CD14-positive monocyte (primary cell): ENCODE measurements around the gene SRSF12. TPM values are rescaled to one million over a fixed set of nuclear protein-coding genes. Genes with fewer than 3 reads are reported as not detected.
A peak's percentile ranks its signal among the peaks of the same experiment; 100 is the strongest.

Experiments used
- DNase-seq, 3 donors: peaks; one replicate each; pipeline ENCODE4 v3.0.0-alpha.2; 2011 to 2022
- H2AFZ ChIP-seq: 2 replicates; pipeline ENCODE4 v1.6.0; 2012; ENCODE audit warnings: mild to moderate bottlenecking, low read depth, low read length, inconsistent platforms; ENCODE audit not compliant: insufficient read depth, poor library complexity, severe bottlenecking
- H3K27ac ChIP-seq, 2 donors: 1 replicate in 1 of 2; 2 replicates in 1 of 2; pipeline ENCODE4 v1.5.1; 2012 to 2013; ENCODE audit warnings: low read length in 2 of 2, control low read depth in 1 of 2, inconsistent platforms in 1 of 2, low read depth in 1 of 2, mild to moderate bottlenecking in 1 of 2
- H3K27me3 ChIP-seq, 2 donors: one replicate each; pipeline versions ENCODE4 v1.6.0 to v1.6.1; 2011 to 2013; ENCODE audit warnings: low read length in 2 of 2; ENCODE audit not compliant: control insufficient read depth in 2 of 2, insufficient read depth in 2 of 2
- H3K36me3 ChIP-seq, 2 donors: replicated peaks in 1 of 2; 1 replicate in 1 of 2; 2 replicates in 1 of 2; pipeline versions ENCODE4 v1.5.1 to v1.6.1; 2012 to 2013; ENCODE audit warnings: low read length in 2 of 2, control low read depth in 1 of 2, inconsistent platforms in 1 of 2, mild to moderate bottlenecking in 1 of 2; ENCODE audit not compliant: insufficient read depth in 2 of 2, control insufficient read depth in 1 of 2
- H3K4me1 ChIP-seq, 2 donors: 1 replicate in 1 of 2; 2 replicates in 1 of 2; pipeline versions ENCODE4 v1.5.1 to v1.6.1; 2012 to 2013; ENCODE audit warnings: low read length in 2 of 2, control low read depth in 1 of 2, inconsistent platforms in 1 of 2, mild to moderate bottlenecking in 1 of 2, moderate library complexity in 1 of 2; ENCODE audit not compliant: insufficient read depth in 2 of 2, control insufficient read depth in 1 of 2
- H3K4me2 ChIP-seq: replicated peaks from 2 replicates; pipeline ENCODE3; 2012; ENCODE audit warnings: low read length, moderate library complexity, mild to moderate bottlenecking; ENCODE audit not compliant: poor library complexity, severe bottlenecking; ENCODE audit errors: extremely low read depth
- H3K4me3 ChIP-seq, 3 experiments: fragments of 200-600 bp in 1 of 3; sonication (generic) in 1 of 3; replicated peaks in 1 of 3; 1 replicate in 2 of 3; 2 replicates in 1 of 3; pipeline ENCODE4 v1.5.1; 2011 to 2013; ENCODE audit warnings: low read length in 3 of 3, mild to moderate bottlenecking in 3 of 3, control low read depth in 2 of 3, low read depth in 2 of 3, inconsistent platforms in 1 of 3, moderate library complexity in 1 of 3
- H3K79me2 ChIP-seq: 2 replicates; pipeline ENCODE4 v1.6.0; 2012; ENCODE audit warnings: mild to moderate bottlenecking, control low read depth, inconsistent platforms, low read length, moderate library complexity; ENCODE audit not compliant: insufficient read depth
- H3K9ac ChIP-seq: 2 replicates; pipeline ENCODE4 v1.6.0; 2017; ENCODE audit warnings: low read length, mild to moderate bottlenecking; ENCODE audit not compliant: insufficient read depth, poor library complexity, severe bottlenecking
- H3K9me3 ChIP-seq, 2 donors: replicated peaks in 1 of 2; 1 replicate in 1 of 2; 2 replicates in 1 of 2; pipeline versions ENCODE4 v1.5.1 to v1.6.1; 2012 to 2013; ENCODE audit warnings: low read length in 2 of 2, control low read depth in 1 of 2; ENCODE audit not compliant: control insufficient read depth in 1 of 2, insufficient read depth in 1 of 2
- H4K20me1 ChIP-seq: 2 replicates; pipeline ENCODE4 v1.6.0; 2012; ENCODE audit warnings: mild to moderate bottlenecking, low read length, control low read depth, moderate library complexity; ENCODE audit not compliant: insufficient read depth
- H3K27ac Mint-ChIP-seq, 7 donors: one replicate each; pipeline ENCODE4 v1.8.0; 2020; ENCODE audit warnings: mild to moderate bottlenecking in 7 of 7, mixed read lengths in 7 of 7, moderate library complexity in 6 of 7, inconsistent platforms in 2 of 7
- H3K27me3 Mint-ChIP-seq, 3 donors: one replicate each; pipeline ENCODE4 v1.8.0; 2021 to 2022; ENCODE audit warnings: low read depth in 3 of 3, mild to moderate bottlenecking in 3 of 3, mixed read lengths in 3 of 3, moderate library complexity in 3 of 3, inconsistent platforms in 1 of 3
- H3K36me3 Mint-ChIP-seq, 2 donors: one replicate each; pipeline ENCODE4 v1.8.0; 2020; ENCODE audit warnings: mixed read lengths in 2 of 2, inconsistent platforms in 1 of 2, mild to moderate bottlenecking in 1 of 2
- H3K4me1 Mint-ChIP-seq: one replicate; pipeline ENCODE4 v1.8.0; 2020; ENCODE audit warnings: mild to moderate bottlenecking, mixed read lengths
- H3K4me3 Mint-ChIP-seq, 2 donors: one replicate each; pipeline ENCODE4 v1.8.0; 2020; ENCODE audit warnings: mild to moderate bottlenecking in 2 of 2, mixed read lengths in 2 of 2, moderate library complexity in 1 of 2
- H3K9me3 Mint-ChIP-seq, 7 donors: one replicate each; pipeline ENCODE4 v1.8.0; 2020 to 2022; ENCODE audit warnings: mixed read lengths in 7 of 7, mild to moderate bottlenecking in 6 of 7, moderate library complexity in 6 of 7, inconsistent platforms in 2 of 7
- WGBS: methylation state at CpG from one replicate; pipeline ENCODE4 v1.1.5; 2013; ENCODE audit warnings: missing lambda C conversion rate; ENCODE audit not compliant: insufficient coverage; 5-methylcytosine and 5-hydroxymethylcytosine counted together
- intact Hi-C, 2 donors: fragments of 100-400 bp; cut with micrococcal nuclease; formaldehyde crosslinking; loops; one replicate each; pipeline versions ENCODE4 v1.15.0 to v1.15.1; 2023
- polyA plus RNA-seq, 3 donors: library from polyadenylated mRNA; depleted of rRNA in 1 of 3; unstranded in 2 of 3; stranded (reverse) in 1 of 3; fragments of 300-500 nt in 2 of 3; fragments of >200 nt in 1 of 3; fragmentation: Illumina TruSeq in 2 of 3; gene quantifications; 1 replicate in 2 of 3; 2 replicates in 1 of 3; pipeline ENCODE4 v1.2.3, GENCODE V29; 2012 to 2021
- TF ChIP-seq, protein P1 (sequence below): fragments of 200-600 bp; IDR thresholded peaks from one replicate; pipeline ENCODE4 v1.8.0; 2022; ENCODE audit warnings: antibody characterized with exemption, mild to moderate bottlenecking

The SRSF12 gene
- polyA plus RNA-seq, 3 donors = 0.04 TPM; not detected in 2

GRCh38 chr6:89116702-89117101, 1.2 kb downstream of the SRSF12 start:
- peaks cover 8% of the 10 kb centered on the region for H3K4me1 Mint-ChIP-seq
- no peak overlapping the region for H3K27ac ChIP-seq
- peaks cover 9 to 19% (median 10%) of the 10 kb centered on the region in 3 donors for H3K27me3 Mint-ChIP-seq
- H3K36me3 ChIP-seq = no peaks in the 10 kb centered on the region
- no peaks in the 10 kb centered on the region for H4K20me1 ChIP-seq
- no peak overlapping the region for H2AFZ ChIP-seq
- intact Hi-C loops = no loop called here
- H3K9me3 ChIP-seq = no peaks in the 10 kb centered on the region
- peak overlapping the region; percentile 80 to 93 for H3K4me3 Mint-ChIP-seq
- H3K4me2 ChIP-seq = peak overlapping the region; percentile 88
- TF ChIP-seq, protein P1, sequence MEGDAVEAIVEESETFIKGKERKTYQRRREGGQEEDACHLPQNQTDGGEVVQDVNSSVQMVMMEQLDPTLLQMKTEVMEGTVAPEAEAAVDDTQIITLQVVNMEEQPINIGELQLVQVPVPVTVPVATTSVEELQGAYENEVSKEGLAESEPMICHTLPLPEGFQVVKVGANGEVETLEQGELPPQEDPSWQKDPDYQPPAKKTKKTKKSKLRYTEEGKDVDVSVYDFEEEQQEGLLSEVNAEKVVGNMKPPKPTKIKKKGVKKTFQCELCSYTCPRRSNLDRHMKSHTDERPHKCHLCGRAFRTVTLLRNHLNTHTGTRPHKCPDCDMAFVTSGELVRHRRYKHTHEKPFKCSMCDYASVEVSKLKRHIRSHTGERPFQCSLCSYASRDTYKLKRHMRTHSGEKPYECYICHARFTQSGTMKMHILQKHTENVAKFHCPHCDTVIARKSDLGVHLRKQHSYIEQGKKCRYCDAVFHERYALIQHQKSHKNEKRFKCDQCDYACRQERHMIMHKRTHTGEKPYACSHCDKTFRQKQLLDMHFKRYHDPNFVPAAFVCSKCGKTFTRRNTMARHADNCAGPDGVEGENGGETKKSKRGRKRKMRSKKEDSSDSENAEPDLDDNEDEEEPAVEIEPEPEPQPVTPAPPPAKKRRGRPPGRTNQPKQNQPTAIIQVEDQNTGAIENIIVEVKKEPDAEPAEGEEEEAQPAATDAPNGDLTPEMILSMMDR = no peak
- H3K79me2 ChIP-seq = no peaks in the 10 kb centered on the region
- no peaks in the 10 kb centered on the region for H3K36me3 Mint-ChIP-seq
- peaks cover 8 to 12% of the 10 kb centered on the region in 2 donors for H3K4me1 ChIP-seq
- peak overlapping the region in 1 of 3 experiments; percentile 81 for H3K4me3 ChIP-seq
- no peak overlapping the region for H3K9ac ChIP-seq
- no CpG with 5 or more reads among the region's 6 CpGs for WGBS
- peaks cover 0 to 6% (median 3%) of the 10 kb centered on the region in 7 donors for H3K9me3 Mint-ChIP-seq
- peaks cover 3 to 17% of the 10 kb centered on the region in 2 donors for H3K27me3 ChIP-seq
- peak overlapping the region in 1 of 7 donors; percentile 81 for H3K27ac Mint-ChIP-seq
- DNase-seq = no peak

DNA sequence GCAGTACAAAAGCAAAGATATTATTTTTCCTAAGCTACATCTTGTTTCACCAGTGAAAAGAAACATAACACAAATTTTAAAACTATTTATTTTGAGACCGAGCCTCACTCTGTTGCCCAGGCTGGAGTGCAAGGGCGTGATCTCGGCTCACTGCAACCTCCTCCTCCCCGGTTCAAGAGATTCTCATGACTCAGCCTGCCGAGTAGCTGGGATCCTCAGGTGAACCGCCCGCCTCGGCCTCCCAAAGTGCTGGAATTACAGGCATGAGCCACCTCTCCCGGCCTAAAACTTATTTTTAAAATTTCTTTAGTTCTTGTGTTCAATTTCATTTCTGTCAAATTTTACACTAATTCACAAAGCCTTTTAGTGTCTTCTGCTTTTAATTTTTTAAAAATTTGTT, 5.9 kb downstream of the SRSF12 start:
- intact Hi-C loops = no loop called here
- Mint-ChIP-seq H3K27ac (no peak overlapping the region), H3K4me3 (no peak overlapping the region)

More for the DNA sequence above, 5.9 kb downstream of the SRSF12 start:
- no peaks in the 10 kb centered on the region for H3K9me3 ChIP-seq
- TF ChIP-seq, protein P1 = no peak
- H3K9ac ChIP-seq = no peak overlapping the region
- no peak overlapping the region for H2AFZ ChIP-seq
- WGBS = 100% methylated on average over 4 of the region's 9 CpGs
- H3K79me2 ChIP-seq = no peaks in the 10 kb centered on the region
- H3K4me3 ChIP-seq = no peak overlapping the region
- H3K4me2 ChIP-seq = no peak overlapping the region
- H3K36me3 Mint-ChIP-seq = peaks cover 0 to 1% of the 10 kb centered on the region in 2 donors
- peaks cover 2 to 3% of the 10 kb centered on the region in 2 donors for H3K27me3 ChIP-seq
- peaks cover under 1 to 6% (median 5%) of the 10 kb centered on the region in 3 donors for H3K27me3 Mint-ChIP-seq
- peaks cover 2 to 3% of the 10 kb centered on the region in 2 donors for H3K4me1 ChIP-seq
- H3K27ac ChIP-seq = no peak overlapping the region
- no peaks in the 10 kb centered on the region for H4K20me1 ChIP-seq
- H3K36me3 ChIP-seq = no peaks in the 10 kb centered on the region
- no peaks in the 10 kb centered on the region for H3K9me3 Mint-ChIP-seq
- peaks cover 2% of the 10 kb centered on the region for H3K4me1 Mint-ChIP-seq
- DNase-seq = no peak
